Upper lobe of right lung (tissue), 1 donor: Measurements from ENCODE around the gene ANK3. TPM values are rescaled to one million over a fixed set of nuclear protein-coding genes. Genes with fewer than 3 reads are reported as not detected.

Experiments
- ATAC-seq: fragments of 200-7000 bp; cut with Tn5 transposase; one replicate; pipeline ENCODE4 v1.9.1; 2020; ENCODE audit warnings: mild to moderate bottlenecking, moderate library complexity
- DNase-seq: peaks from one replicate; pipeline ENCODE4 v3.0.0-alpha.2; 2020
- H3K27ac ChIP-seq: fragments of 200-600 bp; one replicate; pipeline ENCODE4 v1.8.0; 2022
- H3K27me3 ChIP-seq: fragments of 200-600 bp; one replicate; pipeline ENCODE4 v1.8.0; 2022; ENCODE audit warnings: mild to moderate bottlenecking
- H3K36me3 ChIP-seq: fragments of 200-600 bp; one replicate; pipeline ENCODE4 v1.8.0; 2022
- H3K4me1 ChIP-seq: fragments of 200-600 bp; one replicate; pipeline ENCODE4 v1.8.0; 2022
- H3K4me3 ChIP-seq: fragments of 200-600 bp; one replicate; pipeline ENCODE4 v1.8.0; 2022; ENCODE audit warnings: mild to moderate bottlenecking
- H3K9me3 ChIP-seq: fragments of 200-600 bp; one replicate; pipeline ENCODE4 v1.8.0; 2022
- CTCF ChIP-seq: fragments of 200-600 bp; IDR thresholded peaks from one replicate; pipeline ENCODE4 v1.8.0; 2022; ENCODE audit warnings: antibody characterized with exemption
- intact Hi-C: fragments of 100-400 bp; cut with DNase I; formaldehyde crosslinking; loops from one replicate; pipeline ENCODE4 v1.11.0; 2022
- long read RNA-seq: library from polyadenylated mRNA; unstranded; transcript quantifications from one replicate; pipeline ENCODE4 v2.0.0, GENCODE V29; 2021
- total RNA-seq: library from RNA; stranded (reverse); fragmentation: NEBNext Ultra II Directional; extraction: Animal tissue kit (Norgen Biotek cat#: 25700); gene quantifications from one replicate; pipeline ENCODE4 v1.2.1, GENCODE V29; 2021
- donor health status: DM: no; HTN: yes; CAD: no; lungs with severe emphysema.

Gene ANK3
- total RNA-seq: 91.1 TPM
- long read RNA-seq, partial matches to known transcripts: 8 of 28 reads
- long read RNA-seq, other reads (novel, unspliced or antisense): 19 of 28 reads

- DNase-seq (no peak), ATAC-seq (no peak)
- Histone ChIP-seq H3K27me3 (no peaks in the 10 kb centered on the region), H3K36me3 (no peaks in the 10 kb centered on the region), H3K4me3 (no peak within 1 kb of the TSS), H3K9me3 (no peaks in the 10 kb centered on the region), H3K27ac (no peak within 1 kb of the TSS), H3K4me1 (peaks cover 6% of the 10 kb centered on the region)
- TF ChIP-seq CTCF: no peak
- intact Hi-C loops: no loop called here
Measured at GRCh38 chr10:60389413-60390025, at the start of gene ANK3. ANK3 (minus strand) TSS chr10:60389875; CDS start chr10:60389538, 337 bp downstream.

- H3K4me1 ChIP-seq: peaks cover under 1% of the 10 kb centered on the region
- TF ChIP-seq CTCF: peak; percentile 72
- H3K9me3 ChIP-seq: no peaks in the 10 kb centered on the region
- no peak overlapping the region for H3K27ac ChIP-seq
- no peak overlapping the region for H3K4me3 ChIP-seq
- peak; percentile 82 for ATAC-seq
- intact Hi-C loops: no loop called here
- H3K36me3 ChIP-seq: no peaks in the 10 kb centered on the region
- no peaks in the 10 kb centered on the region for H3K27me3 ChIP-seq
- DNase-seq: no peak
Measured at GRCh38 chr10:60434418-60435046, 44.9 kb upstream of the ANK3 start.

DNA sequence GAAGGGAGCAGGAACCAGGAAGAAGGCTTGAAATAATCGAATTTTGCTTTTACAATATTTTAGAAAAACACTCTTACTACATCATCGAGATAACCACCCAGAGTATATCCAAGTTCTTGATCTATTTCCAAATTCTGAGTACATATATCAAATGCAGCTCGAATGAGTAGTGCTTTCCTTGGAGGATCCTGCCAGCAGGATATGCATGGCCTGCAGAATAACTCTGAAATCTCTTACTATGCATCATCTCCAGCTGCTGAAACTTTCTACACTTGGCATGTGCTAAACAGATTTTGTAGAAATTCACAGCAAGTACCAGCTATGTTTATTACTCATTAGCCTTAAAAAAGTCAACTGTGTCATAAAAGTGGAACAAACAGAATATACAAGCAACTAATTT lies 44.0 kb upstream of the ANK3 start:
- Histone ChIP-seq H3K4me1 (peaks cover 8% of the 10 kb centered on the region), H3K27me3 (no peaks in the 10 kb centered on the region), H3K4me3 (no peak overlapping the region), H3K36me3 (no peaks in the 10 kb centered on the region), H3K27ac (no peak overlapping the region), H3K9me3 (no peaks in the 10 kb centered on the region)
- TF ChIP-seq CTCF: no peak
- intact Hi-C loops: no loop called here
- DNase-seq (no peak), ATAC-seq (no peak)

- H3K27ac ChIP-seq: no peak overlapping the region
- no peaks in the 10 kb centered on the region for H3K9me3 ChIP-seq
- intact Hi-C loops: no loop called here
- no peak overlapping the region for H3K4me3 ChIP-seq
- ATAC-seq: no peak
- no peak for TF ChIP-seq CTCF
- H3K36me3 ChIP-seq: no peaks in the 10 kb centered on the region
- no peaks in the 10 kb centered on the region for H3K27me3 ChIP-seq
- peaks cover 8% of the 10 kb centered on the region for H3K4me1 ChIP-seq
- no peak for DNase-seq
Measured at GRCh38 chr10:60430836-60431597, 41.3 kb upstream of the ANK3 start.

DNA sequence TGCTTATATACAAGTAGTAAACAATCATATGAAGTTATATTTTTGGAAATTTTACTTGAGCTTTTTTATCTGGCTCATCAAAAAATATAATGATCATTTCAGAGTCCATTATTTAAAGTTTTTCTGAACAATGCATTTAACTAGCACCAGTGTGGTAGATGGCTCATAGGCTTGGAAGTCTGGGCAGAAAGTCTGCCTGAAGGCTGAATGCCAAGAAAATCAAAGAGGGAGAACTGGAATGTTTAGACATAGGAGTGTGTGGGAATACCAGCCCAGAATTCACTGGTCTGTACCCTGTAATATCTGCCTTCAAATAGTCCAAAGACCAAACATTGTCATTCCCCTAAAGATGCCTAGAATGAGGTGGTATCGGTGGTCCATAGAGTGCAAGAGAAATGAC lies 40.3 kb upstream of the ANK3 start:
- intact Hi-C loops: no loop called here
- TF ChIP-seq CTCF: no peak
- no peak overlapping the region for H3K27ac ChIP-seq
- no peak overlapping the region for H3K4me3 ChIP-seq
- peaks cover 8% of the 10 kb centered on the region for H3K4me1 ChIP-seq
- H3K27me3 ChIP-seq: no peaks in the 10 kb centered on the region
- no peaks in the 10 kb centered on the region for H3K9me3 ChIP-seq
- DNase-seq (no peak), ATAC-seq (no peak)
- H3K36me3 ChIP-seq: no peaks in the 10 kb centered on the region
